HL-60 (cell line): ENCODE results near the gene CIB2.

Experiments used
- DNase-seq, 2 experiments: peaks; one replicate each; pipeline ENCODE4 v3.0.0-alpha.2; 2010 to 2020; ENCODE audit warnings: low read depth in 1 of 2, low spot score in 1 of 2
- H3K27ac ChIP-seq: fragments of 250-450 bp; sonication (Bioruptor Pico); replicated peaks from 2 replicates; pipeline ENCODE4 v1.5.1; 2020; ENCODE audit warnings: mild to moderate bottlenecking, moderate library complexity
- H3K27me3 ChIP-seq: fragments of 250-450 bp; sonication (Bioruptor Pico); 2 replicates; pipeline ENCODE4 v1.5.1; 2021; ENCODE audit warnings: mild to moderate bottlenecking, moderate library complexity; ENCODE audit not compliant: insufficient read depth, poor library complexity, severe bottlenecking
- H3K4me3 ChIP-seq: replicated peaks from 2 replicates; pipeline ENCODE4 v1.5.1; 2011; ENCODE audit warnings: mild to moderate bottlenecking, control low read depth, low read length; ENCODE audit not compliant: insufficient read depth
- GABPA ChIP-seq: IDR thresholded peaks from 2 replicates; pipeline ENCODE4 v1.6.1; 2012; ENCODE audit warnings: low read depth
- POLR2AphosphoS5 ChIP-seq: IDR thresholded peaks from 2 replicates; pipeline ENCODE4 v1.6.1; 2012; ENCODE audit warnings: low read depth
- SPI1 ChIP-seq: IDR thresholded peaks from 2 replicates; pipeline ENCODE4 v1.6.1; 2012; ENCODE audit warnings: low read depth, mild to moderate bottlenecking, borderline replicate concordance
- TF ChIP-seq, protein P1 (sequence below): IDR thresholded peaks from one replicate; pipeline ENCODE4 v1.5.1; 2011; ENCODE audit warnings: low read length, control low read depth, inconsistent platforms; ENCODE audit not compliant: insufficient read depth
- TF ChIP-seq, protein P2 (sequence below): IDR thresholded peaks from 2 replicates; pipeline ENCODE4 v1.6.1; 2012; ENCODE audit warnings: low read depth; ENCODE audit not compliant: insufficient replicate concordance

The CIB2 gene

DNA sequence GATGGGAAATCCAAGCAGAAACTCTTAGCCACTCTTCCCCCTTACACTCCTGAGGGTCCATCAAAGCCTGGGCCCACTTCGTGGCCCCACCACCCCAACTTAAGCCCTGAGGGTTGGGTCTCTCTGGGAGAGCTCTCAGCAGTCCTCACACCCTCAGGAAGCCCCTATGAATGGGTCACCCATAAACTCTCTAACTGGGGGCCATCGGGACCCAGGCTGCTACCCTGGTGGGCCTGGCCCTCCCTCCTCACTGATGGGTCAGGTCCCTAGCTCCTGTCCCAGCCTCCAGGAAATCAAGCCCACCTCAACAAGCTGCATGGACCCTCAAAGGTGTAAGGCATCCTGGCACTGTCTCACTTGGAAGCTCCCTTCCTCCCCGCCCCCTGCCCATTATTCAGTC lies 19.5 kb downstream of the CIB2 start:
- no peak for TF ChIP-seq POLR2AphosphoS5
- no peak for TF ChIP-seq SPI1
- TF ChIP-seq GABPA, result no peak
- TF ChIP-seq, protein P1, sequence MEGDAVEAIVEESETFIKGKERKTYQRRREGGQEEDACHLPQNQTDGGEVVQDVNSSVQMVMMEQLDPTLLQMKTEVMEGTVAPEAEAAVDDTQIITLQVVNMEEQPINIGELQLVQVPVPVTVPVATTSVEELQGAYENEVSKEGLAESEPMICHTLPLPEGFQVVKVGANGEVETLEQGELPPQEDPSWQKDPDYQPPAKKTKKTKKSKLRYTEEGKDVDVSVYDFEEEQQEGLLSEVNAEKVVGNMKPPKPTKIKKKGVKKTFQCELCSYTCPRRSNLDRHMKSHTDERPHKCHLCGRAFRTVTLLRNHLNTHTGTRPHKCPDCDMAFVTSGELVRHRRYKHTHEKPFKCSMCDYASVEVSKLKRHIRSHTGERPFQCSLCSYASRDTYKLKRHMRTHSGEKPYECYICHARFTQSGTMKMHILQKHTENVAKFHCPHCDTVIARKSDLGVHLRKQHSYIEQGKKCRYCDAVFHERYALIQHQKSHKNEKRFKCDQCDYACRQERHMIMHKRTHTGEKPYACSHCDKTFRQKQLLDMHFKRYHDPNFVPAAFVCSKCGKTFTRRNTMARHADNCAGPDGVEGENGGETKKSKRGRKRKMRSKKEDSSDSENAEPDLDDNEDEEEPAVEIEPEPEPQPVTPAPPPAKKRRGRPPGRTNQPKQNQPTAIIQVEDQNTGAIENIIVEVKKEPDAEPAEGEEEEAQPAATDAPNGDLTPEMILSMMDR, result no peak
- TF ChIP-seq, protein P2, sequence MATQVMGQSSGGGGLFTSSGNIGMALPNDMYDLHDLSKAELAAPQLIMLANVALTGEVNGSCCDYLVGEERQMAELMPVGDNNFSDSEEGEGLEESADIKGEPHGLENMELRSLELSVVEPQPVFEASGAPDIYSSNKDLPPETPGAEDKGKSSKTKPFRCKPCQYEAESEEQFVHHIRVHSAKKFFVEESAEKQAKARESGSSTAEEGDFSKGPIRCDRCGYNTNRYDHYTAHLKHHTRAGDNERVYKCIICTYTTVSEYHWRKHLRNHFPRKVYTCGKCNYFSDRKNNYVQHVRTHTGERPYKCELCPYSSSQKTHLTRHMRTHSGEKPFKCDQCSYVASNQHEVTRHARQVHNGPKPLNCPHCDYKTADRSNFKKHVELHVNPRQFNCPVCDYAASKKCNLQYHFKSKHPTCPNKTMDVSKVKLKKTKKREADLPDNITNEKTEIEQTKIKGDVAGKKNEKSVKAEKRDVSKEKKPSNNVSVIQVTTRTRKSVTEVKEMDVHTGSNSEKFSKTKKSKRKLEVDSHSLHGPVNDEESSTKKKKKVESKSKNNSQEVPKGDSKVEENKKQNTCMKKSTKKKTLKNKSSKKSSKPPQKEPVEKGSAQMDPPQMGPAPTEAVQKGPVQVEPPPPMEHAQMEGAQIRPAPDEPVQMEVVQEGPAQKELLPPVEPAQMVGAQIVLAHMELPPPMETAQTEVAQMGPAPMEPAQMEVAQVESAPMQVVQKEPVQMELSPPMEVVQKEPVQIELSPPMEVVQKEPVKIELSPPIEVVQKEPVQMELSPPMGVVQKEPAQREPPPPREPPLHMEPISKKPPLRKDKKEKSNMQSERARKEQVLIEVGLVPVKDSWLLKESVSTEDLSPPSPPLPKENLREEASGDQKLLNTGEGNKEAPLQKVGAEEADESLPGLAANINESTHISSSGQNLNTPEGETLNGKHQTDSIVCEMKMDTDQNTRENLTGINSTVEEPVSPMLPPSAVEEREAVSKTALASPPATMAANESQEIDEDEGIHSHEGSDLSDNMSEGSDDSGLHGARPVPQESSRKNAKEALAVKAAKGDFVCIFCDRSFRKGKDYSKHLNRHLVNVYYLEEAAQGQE, result no peak
- no peak for DNase-seq
- Histone ChIP-seq H3K27ac (no peak overlapping the region), H3K27me3 (no peaks in the 10 kb centered on the region), H3K4me3 (no peak overlapping the region)

GRCh38 chr15:78110916-78111475 lies 20.2 kb downstream of the CIB2 start:
- DNase-seq, result no peak
- no peak for TF ChIP-seq SPI1
- TF ChIP-seq, protein P2, result no peak
- no peak for TF ChIP-seq GABPA
- no peak for TF ChIP-seq POLR2AphosphoS5
- TF ChIP-seq, protein P1, result no peak
- Histone ChIP-seq H3K27me3 (no peaks in the 10 kb centered on the region), H3K4me3 (no peak overlapping the region), H3K27ac (no peak overlapping the region)

GRCh38 chr15:78110096-78110495 lies 21.1 kb downstream of the CIB2 start:
- DNase-seq, result no peak
- H3K4me3 ChIP-seq, result no peak overlapping the region

More at GRCh38 chr15:78110096-78110495, 21.1 kb downstream of the CIB2 start:
- TF ChIP-seq GABPA (no peak), SPI1 (no peak), POLR2AphosphoS5 (no peak)
- TF ChIP-seq, protein P2, result no peak
- TF ChIP-seq, protein P1, result no peak
- Histone ChIP-seq H3K27me3 (no peaks in the 10 kb centered on the region), H3K27ac (no peak overlapping the region)
